ENCODE data around the gene RNF157.
"Not testable (repeated sequence)": the region's sequence is repeated elsewhere in the genome, so short reads cannot be mapped to it uniquely, and the experiment has no call there.

Gene RNF157

GRCh38 chr17:76186774-76187173 is 53.5 kb downstream of the RNF157 start:
- DNase-seq = not testable (repeated sequence)

GRCh38 chr17:76184290-76184689 is 56.0 kb downstream of the RNF157 start:
- no peak for DNase-seq

- DNase-seq = peak; percentile 62
Measured at GRCh38 chr17:76182016-76182764, 58.1 kb downstream of the RNF157 start.

- no peak for DNase-seq
Measured at GRCh38 chr17:76179496-76180467, 60.5 kb downstream of the RNF157 start.

GRCh38 chr17:76178124-76178523 is 62.2 kb downstream of the RNF157 start:
- no peak for DNase-seq

GRCh38 chr17:76176701-76177574 is 63.4 kb downstream of the RNF157 start:
- DNase-seq = no peak

GRCh38 chr17:76174037-76174436 is 66.3 kb downstream of the RNF157 start:
- no peak for DNase-seq

GRCh38 chr17:76173474-76173873 is 66.8 kb downstream of the RNF157 start:
- no peak for DNase-seq

- DNase-seq = no peak
Measured at GRCh38 chr17:76171706-76172105, 68.6 kb downstream of the RNF157 start.

GRCh38 chr17:76170114-76170513 is 70.2 kb downstream of the RNF157 start:
- no peak for DNase-seq

GRCh38 chr17:76166906-76167305 is 73.4 kb downstream of the RNF157 start:
- no peak for DNase-seq

GRCh38 chr17:76166168-76166567 is 74.1 kb downstream of the RNF157 start:
- no peak for DNase-seq

- no peak for DNase-seq
Measured at GRCh38 chr17:76164331-76164730, 76.0 kb downstream of the RNF157 start.

- DNase-seq = no peak
Measured at GRCh38 chr17:76163919-76164318, 76.4 kb downstream of the RNF157 start.

GRCh38 chr17:76161619-76162266 is 78.5 kb downstream of the RNF157 start:
- no peak for DNase-seq

GRCh38 chr17:76160896-76161528 is 79.3 kb downstream of the RNF157 start:
- no peak for DNase-seq

GRCh38 chr17:76159157-76159556 is 81.1 kb downstream of the RNF157 start:
- DNase-seq = no peak

- no peak for DNase-seq
Measured at GRCh38 chr17:76157759-76158158, 82.5 kb downstream of the RNF157 start.

- no peak for DNase-seq
Measured at GRCh38 chr17:76156662-76156991, 83.7 kb downstream of the RNF157 start.

- DNase-seq = no peak
Measured at GRCh38 chr17:76155988-76156661, 84.2 kb downstream of the RNF157 start.

Measured in NCI-H2107 (cell line).